Smooth muscle cell of the pulmonary artery (primary cell): ENCODE measurements around the gene LIN54. TPM values are rescaled to one million over a fixed set of nuclear protein-coding genes. Genes with fewer than 3 reads are reported as not detected.

Source experiments
- total RNA-seq: library from RNA; depleted of rRNA; stranded (reverse); fragments of >200 nt; gene quantifications from 2 replicates; pipeline ENCODE4 v1.2.3, GENCODE V29; 2014

Gene LIN54
- 10.9 and 11.3 TPM in 2 replicates for total RNA-seq

DNA sequence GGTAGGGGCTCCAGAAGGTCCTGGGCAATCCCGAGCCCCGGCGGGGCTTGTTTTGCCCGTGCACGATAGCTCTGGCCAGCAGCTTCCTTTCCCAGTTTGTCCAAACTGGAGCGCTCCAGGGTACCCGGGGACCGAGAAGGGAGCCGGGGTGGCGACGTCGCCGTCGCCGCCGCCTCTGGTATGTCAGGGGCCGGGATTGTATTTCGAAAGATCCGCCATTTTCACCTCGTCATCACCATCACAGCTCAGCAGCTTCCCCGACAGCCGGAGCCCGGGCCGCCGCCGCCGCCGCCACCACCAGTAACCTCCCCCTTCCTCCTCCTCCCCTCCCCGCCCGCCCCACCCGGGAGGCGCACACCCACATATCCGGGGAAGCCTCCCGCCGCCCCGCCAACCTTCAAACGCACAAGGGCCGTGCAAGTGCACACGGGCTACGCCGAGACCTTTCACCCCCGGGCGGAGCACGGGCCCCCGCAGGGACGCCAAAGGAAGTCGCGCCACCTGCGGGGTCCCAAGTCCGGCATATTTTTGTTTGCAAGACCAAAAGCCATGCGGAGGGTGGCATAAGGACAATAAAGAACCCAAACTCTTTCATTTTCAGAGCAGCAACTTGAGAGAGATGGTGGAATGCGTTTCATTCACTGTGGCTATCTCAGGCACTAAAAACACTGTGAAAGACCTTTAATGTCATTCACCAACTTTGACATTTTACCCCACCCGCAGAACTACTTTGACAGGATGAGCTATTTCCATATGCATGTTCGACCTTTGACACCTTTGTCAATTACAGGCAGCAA is at the start of gene LIN54:
LIN54 (minus strand) TSS at position 302 of the 797 bp plus-strand sequence. CDS start 25,979 bp downstream, outside the sequence.

DNA sequence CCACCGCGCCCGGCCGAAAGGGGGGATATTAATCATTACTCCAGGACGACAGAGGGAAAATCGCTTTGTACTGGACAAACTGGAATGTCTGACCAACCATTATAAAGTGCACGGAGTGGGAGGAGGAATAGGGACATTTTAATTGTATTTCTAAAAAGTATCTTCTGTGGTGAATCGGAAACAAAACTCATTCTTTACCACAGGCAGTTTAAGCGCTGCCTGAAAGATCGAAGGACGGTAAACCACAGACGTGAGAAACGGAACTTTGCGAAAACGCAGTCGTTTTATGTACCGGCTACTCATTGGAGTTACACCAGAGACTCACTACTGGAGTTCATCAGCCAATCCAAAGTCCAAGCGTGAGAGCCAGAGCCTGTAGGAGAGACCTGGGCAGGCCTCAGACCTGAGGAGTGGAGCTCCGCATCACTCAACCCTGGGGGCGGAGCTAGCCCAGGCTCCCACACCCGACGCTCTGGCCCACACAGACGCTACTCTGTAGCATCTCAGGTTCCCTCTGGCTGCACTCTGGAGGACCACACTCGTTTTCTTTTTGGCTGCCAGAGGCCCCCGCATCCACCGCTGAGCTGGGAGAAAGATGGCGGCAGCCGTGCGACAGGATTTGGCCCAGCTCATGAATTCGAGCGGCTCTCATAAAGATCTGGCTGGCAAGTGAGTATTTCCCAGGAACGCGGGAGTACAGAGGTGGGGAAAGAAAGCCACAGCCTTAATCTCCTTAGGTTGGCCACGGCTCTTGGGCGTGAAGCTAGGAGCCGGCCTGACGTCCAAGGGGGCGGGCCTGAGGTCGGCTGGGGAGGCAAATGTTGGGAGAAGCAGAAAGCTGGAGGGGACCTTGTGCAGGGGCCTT is 24.2 kb upstream of the LIN54 start, which contains the start of gene COPS4:
COPS4 (plus strand) TSS at position 554 of the 865 bp plus-strand sequence; CDS start at position 596, 42 bp downstream.

DNA sequence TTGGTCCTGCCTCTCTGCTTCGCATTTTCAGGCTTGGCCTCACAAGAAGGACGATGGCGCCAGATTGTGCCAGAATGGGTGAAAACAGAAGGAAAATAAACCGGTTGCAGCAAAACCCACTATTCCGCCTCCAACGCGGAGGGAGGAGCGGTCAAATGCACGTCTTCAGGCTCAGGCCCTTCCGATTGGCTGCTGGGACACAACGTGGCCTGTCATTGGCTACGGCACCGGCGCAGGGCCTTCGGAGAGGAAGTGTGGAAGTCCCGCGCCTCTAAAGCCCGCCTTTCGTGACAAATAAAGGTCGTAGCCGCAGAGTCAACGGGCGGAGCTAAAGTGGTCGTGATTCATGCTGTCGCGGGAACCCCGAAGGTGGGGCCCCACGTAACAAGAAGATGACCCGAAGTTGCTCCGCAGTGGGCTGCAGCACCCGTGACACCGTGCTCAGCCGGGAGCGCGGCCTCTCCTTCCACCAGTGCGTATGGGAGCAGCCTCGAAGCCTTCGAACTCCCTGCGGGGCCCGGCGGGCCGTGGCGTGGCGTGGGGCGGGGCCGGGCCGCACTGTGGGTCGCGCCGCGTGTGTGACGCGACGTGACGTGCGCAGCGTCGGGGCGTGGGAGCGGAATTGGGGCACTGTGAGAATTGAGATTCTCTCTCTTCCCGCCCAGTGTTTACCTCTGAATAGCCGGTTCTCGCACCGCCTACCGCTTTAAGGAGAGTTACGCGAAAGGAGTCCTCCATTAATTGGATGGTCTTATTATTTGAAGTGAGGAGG is 110.0 kb downstream of the LIN54 start, which contains the start of gene THAP9:
THAP9 (plus strand) TSS at position 325 of the 772 bp plus-strand sequence; CDS start at position 393, 68 bp downstream.

DNA sequence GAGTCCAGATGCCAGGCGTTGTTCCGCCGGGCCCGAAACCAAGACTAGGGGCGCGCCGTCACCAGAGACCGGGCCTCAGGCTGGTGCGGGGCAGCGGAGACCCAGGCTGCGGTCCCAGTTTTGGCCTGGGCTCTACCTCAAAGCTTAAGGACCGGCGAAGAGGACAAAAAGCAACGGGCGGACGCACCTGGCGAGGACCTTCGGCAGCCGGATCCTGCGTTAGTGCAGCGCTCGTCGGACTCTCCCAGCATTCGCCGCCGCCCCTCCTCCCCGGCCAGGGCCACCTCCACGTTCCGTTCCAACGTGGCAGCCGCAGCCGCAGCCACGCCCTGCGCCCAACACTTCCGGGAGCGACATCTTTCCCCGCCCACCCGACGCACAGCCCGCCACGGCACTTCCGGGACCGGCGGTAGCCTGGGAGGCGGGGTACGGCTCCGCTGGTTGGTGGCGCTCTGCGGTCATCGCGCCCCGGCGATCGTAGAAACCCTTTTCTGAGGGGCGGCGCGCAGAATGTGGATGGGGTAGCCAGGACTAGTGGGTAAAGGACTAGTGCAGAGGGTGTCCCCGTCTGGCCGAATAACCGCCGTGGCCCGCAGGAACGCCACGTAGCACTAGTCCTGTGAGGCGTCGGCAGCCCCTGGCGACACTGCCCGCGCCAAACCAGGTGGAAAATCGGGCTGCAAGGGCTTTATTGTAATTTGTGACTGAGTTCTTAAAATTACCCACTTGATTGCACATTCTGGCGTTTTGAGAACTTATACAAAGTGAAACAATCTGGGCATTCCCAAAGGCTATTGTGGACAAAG is 119.5 kb downstream of the LIN54 start, which contains the start of gene SEC31A:
SEC31A (minus strand) TSS at position 253 of the 806 bp plus-strand sequence. CDS start 9,217 bp downstream, outside the sequence.

Other genes starting within 250 kb of the LIN54 start
- 16.9 and 19.9 TPM in 2 replicates for gene SCD5, start 212.0 kb downstream of the LIN54 start, total RNA-seq
- gene SEC31A, start 119.7 kb downstream of the LIN54 start, total RNA-seq = 421 and 577 TPM in 2 replicates
- gene THAP9, start 110.1 kb downstream of the LIN54 start, total RNA-seq = 3.7 and 4.2 TPM in 2 replicates
- 69.8 and 102 TPM in 2 replicates for gene COPS4, start 24.4 kb upstream of the LIN54 start, total RNA-seq
- not detected in 2 replicates for gene PLAC8, start 103.9 kb upstream of the LIN54 start, total RNA-seq